Measurements from ENCODE around the gene ADGRD2.

ADGRD2 gene

DNA sequence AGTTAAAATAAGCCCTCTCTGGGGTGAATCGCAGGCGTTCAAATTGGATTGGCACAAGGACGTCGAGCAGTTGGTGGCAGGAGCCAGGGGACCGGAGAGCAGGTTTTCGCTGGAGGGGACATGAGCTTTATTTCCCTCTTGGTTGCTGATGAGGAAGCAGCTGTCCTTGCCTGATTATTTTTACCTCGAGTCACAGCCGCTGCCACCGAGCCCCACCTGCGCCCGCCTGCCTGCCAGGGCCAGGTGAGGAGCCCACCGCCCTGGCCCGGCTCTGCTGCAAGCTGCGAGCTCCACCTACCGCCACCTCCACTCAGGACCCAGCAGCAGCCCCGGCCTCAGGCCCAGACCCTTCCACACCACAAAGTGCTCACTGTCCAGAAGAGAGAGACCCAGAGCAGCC is 9.0 kb upstream of the ADGRD2 start:
- in situ Hi-C loops (cut with HindIII; ENCODE audit: low pct_unique_long_range_greater_than_20kb, low sequenced_read_pairs) = no loop called here
- TF ChIP-seq JUND (IDR thresholded peaks at IDR 0.05; ENCODE audit: low read depth) = no peak

DNA sequence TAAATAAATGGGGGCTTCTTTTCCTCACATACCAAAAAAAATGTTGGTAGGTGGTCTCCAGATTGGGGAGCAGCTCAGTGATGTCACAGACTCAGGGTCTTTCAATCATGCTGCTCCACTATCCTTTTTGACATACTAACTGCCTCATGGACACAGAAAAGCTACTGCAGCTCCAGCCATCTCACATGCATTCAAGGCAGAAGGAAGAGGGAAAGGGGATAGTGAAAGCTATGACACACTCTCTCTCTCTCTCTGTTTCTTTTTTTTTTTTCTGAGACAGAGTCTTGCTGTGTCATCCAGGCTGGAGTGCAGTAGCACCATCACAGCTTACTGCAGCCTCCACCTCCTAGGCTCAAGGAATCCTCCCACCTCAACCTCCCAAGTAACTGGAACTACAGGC is 7.9 kb upstream of the ADGRD2 start:
- TF ChIP-seq JUND (IDR thresholded peaks at IDR 0.05; ENCODE audit: low read depth) = no peak
- in situ Hi-C loops (cut with HindIII; ENCODE audit: low pct_unique_long_range_greater_than_20kb, low sequenced_read_pairs) = no loop called here
- no peak for DNase-seq (ENCODE audit: low read depth in 1 of 2, low spot score in 1 of 2)

More for the DNA sequence above, 9.0 kb upstream of the ADGRD2 start:
- no peak for DNase-seq (ENCODE audit: low read depth in 1 of 2, low spot score in 1 of 2)

DNA sequence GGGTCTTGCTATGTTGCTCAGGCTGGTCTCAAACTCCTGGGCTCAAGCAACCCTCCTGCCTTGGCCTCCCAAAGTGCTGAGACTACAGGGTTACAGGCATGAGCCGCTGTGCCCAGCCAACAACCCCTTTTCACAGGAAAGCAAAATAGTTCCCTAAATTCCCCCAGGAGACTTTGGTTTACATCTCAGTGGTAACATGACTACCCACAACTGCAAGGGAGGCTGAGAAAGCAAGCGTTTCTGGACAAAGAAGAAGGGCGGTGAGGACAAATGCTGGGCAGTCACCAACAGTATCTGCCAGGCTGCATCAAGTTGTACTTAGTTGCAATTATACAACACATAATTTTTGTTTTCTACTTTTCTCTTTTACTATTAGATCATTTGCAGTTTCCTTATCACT is 7.4 kb upstream of the ADGRD2 start:
- TF ChIP-seq JUND (IDR thresholded peaks at IDR 0.05; ENCODE audit: low read depth) = no peak
- in situ Hi-C loops (cut with HindIII; ENCODE audit: low pct_unique_long_range_greater_than_20kb, low sequenced_read_pairs) = no loop called here
- DNase-seq (ENCODE audit: low read depth in 1 of 2, low spot score in 1 of 2) = no peak

DNA sequence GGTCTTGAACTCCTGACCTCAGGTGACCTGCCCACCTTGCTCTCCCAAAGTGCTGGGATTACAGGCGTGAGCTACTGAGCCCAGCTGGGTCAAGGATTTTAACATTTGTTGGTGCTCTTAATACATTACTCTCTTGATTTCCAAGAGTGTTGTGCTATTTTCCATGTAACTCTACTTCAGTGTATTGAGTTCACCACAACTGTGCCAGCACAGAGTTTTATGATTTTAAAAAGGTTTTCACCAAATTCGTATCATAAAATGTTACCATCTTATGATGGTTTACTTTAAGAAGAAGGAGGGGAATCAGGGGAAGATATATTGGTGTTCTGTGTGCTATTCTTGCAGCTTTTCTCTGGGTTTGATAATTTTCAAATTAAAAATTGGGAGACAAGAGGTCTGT is 6.6 kb upstream of the ADGRD2 start:
- in situ Hi-C loops (cut with HindIII; ENCODE audit: low pct_unique_long_range_greater_than_20kb, low sequenced_read_pairs) = no loop called here
- no peak for TF ChIP-seq JUND (IDR thresholded peaks at IDR 0.05; ENCODE audit: low read depth)
- DNase-seq (ENCODE audit: low read depth in 1 of 2, low spot score in 1 of 2) = no peak

DNA sequence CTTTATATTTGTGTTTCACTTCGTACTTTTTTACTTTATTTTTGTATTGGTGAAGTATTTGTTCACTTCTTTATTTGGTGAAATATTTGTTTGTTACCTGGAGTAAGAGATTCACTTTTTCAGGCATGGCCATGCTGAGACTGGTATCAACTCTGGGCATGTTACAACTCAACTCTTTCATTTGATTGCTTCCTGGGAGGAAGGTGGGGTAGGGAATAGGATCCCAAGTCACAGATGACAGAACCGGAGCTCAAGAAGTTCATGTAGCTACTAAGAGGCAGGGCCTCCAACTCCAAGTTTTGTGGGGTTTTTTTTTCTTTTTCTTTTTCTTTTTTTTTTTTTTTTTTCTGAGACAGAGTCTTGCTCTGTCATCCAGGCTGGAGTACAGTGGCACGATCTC is 6.1 kb upstream of the ADGRD2 start:
- in situ Hi-C loops (cut with HindIII; ENCODE audit: low pct_unique_long_range_greater_than_20kb, low sequenced_read_pairs) = no loop called here
- DNase-seq (ENCODE audit: low read depth in 1 of 2, low spot score in 1 of 2) = no peak
- no peak for TF ChIP-seq JUND (IDR thresholded peaks at IDR 0.05; ENCODE audit: low read depth)

DNA sequence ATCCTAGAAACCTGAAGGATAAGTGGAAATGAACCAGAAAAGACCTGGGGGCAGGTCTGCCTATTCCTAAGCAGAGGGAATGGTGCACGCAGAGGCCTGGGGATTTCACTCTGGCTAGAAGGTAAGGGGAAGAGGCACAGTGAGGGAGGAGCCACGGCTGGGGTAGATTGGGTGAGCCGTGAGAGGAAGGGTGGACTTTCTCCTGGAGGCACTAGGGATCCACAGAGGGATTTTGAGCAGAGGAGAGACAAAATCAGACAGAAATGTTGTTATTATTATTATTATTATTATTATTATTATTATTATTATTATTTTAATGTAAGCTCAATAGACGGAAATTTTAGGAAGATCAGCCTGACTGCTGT is 3.0 kb upstream of the ADGRD2 start:
- no peak for DNase-seq (ENCODE audit: low read depth in 1 of 2, low spot score in 1 of 2)
- no peak for TF ChIP-seq JUND (IDR thresholded peaks at IDR 0.05; ENCODE audit: low read depth)
- in situ Hi-C loops (cut with HindIII; ENCODE audit: low pct_unique_long_range_greater_than_20kb, low sequenced_read_pairs) = no loop called here

DNA sequence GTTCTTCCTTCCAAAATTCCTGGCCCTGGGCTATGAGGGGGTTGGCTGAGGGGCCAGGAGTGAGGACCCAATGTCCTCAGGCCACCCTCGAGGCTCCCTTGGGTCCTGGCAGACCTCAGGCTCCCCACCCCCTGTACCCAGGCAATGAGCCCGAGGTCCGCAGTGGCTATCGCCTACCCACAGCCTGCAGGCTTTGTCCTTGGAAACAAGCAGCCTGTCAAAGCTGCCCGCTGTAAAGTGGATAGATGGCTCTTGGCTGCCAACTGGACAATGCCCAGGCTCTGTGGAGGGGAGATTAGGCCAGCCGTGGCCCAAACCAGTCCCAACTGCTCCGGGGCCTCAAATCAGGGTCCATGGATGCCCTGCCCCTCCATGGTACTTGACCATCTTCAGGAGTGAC is 2.2 kb upstream of the ADGRD2 start:
- in situ Hi-C loops (cut with HindIII; ENCODE audit: low pct_unique_long_range_greater_than_20kb, low sequenced_read_pairs) = no loop called here
- no peak for TF ChIP-seq JUND (IDR thresholded peaks at IDR 0.05; ENCODE audit: low read depth)
- no peak for DNase-seq (ENCODE audit: low read depth in 1 of 2, low spot score in 1 of 2)

DNA sequence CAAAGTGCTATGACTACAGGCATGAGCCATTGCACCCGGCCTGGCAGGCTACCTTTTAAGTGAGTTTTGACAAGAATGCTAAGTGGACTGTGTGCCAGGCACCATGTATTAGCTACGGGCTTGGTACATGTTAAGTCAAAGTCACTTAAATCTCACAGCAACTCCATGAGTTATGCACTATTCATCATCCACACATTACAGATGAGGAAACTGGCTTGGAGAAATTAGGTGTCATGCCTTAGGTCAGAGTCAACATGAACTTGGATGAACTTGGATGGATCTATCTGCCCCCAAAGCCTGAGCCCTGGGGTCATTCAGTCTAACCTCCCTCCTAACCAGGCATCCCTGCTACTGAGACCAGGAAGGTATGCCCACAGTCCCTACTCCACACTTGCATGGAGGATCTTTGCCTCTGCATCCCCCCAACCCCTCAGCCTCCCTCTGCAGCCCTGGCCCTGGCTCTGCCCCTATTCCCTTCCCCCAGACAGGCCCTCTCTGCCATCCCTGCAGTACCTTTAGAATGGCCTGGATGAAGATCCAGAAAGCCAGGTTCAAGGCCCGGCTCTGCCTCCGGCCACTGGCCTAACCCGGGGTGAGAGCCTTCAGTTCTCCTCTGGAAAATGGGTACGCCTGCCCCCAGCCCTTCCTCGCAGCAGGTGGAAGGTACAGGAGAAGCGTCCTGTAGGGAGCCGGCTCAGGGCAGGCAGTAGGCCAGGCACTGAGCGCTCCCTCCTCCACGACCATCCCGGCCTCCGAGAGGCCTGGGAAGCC is 685 bp upstream of the ADGRD2 start:
- DNase-seq (ENCODE audit: low read depth in 1 of 2, low spot score in 1 of 2) = no peak
- in situ Hi-C loops (cut with HindIII; ENCODE audit: low pct_unique_long_range_greater_than_20kb, low sequenced_read_pairs) = no loop called here
- no peak for TF ChIP-seq JUND (IDR thresholded peaks at IDR 0.05; ENCODE audit: low read depth)

DNA sequence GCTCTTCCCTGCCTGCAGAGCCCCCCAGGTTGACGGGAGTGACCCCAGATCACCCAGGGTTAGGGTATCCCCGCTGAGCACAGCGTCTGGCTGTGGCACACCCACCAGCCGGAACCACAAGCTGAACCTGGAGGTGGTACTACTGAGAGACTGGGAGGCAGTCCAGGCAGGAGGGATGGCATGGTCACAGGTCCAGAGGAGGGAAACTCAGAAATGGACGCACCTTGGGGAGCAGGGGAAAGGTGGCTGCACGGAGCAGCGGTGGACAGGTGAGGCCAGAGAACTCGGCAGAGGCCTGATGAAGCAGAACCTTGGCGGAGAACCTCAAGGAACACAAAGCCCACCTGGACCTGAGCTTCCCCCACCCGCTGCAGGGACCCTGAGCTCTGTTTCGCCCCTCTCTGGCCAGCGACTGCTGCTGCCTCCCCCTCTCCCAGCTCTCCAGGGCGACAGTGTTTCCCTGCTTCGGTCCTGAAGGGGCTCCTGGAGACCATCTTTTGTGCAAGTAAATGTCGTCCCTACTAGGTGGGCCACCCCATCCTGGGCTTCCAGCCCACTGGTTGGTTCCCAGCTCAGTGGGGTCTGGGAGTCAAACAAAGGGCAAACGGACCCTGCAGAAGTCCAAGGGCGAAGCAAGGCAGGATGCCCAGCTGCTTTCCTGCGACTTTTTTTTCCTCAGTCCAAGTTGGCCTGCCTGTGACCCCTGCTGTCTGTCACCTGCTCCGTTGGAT is 845 bp downstream of the ADGRD2 start:
- TF ChIP-seq JUND (IDR thresholded peaks at IDR 0.05; ENCODE audit: low read depth) = no peak
- in situ Hi-C loops (cut with HindIII; ENCODE audit: low pct_unique_long_range_greater_than_20kb, low sequenced_read_pairs) = no loop called here
- DNase-seq (ENCODE audit: low read depth in 1 of 2, low spot score in 1 of 2) = no peak

DNA sequence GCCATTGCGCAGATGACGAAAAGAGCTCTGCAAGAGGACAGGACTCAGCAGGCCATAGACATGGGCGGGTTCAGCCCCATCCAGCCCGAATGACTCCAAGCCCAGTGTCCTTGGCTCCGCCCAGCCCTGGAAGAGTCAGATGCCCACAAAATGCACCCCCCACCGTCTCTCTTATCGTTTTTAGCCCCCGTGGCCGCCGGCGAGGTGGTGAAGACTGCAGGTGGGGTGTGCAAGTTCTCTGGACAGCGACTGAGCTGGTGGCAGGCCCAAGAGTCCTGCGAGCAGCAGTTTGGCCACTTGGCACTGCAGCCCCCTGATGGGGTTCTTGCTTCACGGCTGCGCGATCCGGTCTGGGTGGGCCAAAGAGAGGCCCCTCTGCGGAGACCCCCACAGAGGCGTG is 2.1 kb downstream of the ADGRD2 start:
- DNase-seq (ENCODE audit: low read depth in 1 of 2, low spot score in 1 of 2) = no peak
- in situ Hi-C loops (cut with HindIII; ENCODE audit: low pct_unique_long_range_greater_than_20kb, low sequenced_read_pairs) = no loop called here
- no peak for TF ChIP-seq JUND (IDR thresholded peaks at IDR 0.05; ENCODE audit: low read depth)

DNA sequence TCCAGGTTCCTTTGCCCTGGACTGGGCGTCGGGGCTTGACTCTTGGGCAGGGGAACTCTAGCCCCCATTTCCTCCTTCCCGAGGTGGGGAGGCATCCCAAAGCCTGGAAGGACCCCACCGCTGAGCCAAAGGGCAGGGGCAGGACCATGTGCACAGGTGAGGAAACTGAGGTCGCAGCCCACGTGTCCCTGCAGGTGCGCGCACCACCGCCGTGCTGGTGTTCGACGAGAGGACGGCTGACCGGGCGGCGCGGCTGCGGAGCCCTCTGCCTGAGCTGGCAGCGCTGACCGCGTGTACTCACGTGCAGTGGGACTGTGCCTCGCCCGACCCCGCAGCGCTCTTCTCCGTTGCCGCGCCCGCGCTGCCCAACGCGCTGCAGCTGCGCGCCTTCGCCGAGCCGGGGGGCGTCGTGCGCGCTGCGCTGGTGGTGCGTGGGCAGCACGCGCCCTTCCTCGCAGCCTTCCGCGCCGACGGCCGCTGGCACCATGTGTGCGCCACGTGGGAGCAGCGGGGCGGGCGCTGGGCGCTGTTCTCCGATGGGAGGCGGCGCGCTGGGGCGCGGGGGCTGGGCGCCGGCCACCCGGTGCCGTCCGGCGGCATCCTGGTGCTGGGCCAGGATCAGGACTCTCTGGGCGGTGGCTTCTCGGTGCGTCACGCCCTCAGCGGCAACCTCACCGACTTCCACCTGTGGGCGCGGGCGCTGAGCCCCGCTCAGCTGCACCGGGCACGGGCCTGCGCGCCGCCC is 2.8 kb downstream of the ADGRD2 start:
- no peak for TF ChIP-seq JUND (IDR thresholded peaks at IDR 0.05; ENCODE audit: low read depth)
- DNase-seq (ENCODE audit: low read depth in 1 of 2, low spot score in 1 of 2) = no peak
- in situ Hi-C loops (cut with HindIII; ENCODE audit: low pct_unique_long_range_greater_than_20kb, low sequenced_read_pairs) = no loop called here

DNA sequence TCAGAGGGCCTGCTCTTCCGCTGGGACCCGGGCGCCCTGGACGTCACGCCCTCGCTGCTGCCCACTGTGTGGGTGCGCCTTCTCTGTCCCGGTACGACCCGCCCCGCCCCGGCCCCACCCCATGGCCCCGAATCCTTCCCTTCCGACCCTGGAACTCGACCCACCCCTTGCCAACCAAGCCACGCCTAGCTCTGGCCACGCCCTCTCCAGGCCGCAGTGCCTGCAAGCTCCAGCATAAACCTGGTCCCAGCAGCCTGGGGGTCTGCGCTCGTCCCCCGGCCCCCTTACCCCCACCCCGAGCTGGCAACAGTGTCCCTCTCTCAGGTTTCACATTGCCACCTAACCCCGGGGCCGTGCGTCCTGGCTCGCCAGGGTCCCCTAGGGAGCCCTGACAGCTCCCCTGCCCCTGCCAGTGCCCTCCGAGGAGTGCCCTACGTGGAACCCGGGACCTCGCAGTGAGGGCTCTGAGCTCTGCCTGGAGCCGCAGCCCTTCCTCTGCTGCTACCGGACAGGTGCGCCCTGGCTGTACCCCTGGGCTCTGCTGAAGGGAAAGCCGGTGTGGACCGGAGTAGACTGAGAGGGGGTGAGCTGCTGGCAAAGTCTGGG is 3.4 kb downstream of the ADGRD2 start:
- in situ Hi-C loops (cut with HindIII; ENCODE audit: low pct_unique_long_range_greater_than_20kb, low sequenced_read_pairs) = no loop called here
- no peak for DNase-seq (ENCODE audit: low read depth in 1 of 2, low spot score in 1 of 2)
- TF ChIP-seq JUND (IDR thresholded peaks at IDR 0.05; ENCODE audit: low read depth) = no peak

DNA sequence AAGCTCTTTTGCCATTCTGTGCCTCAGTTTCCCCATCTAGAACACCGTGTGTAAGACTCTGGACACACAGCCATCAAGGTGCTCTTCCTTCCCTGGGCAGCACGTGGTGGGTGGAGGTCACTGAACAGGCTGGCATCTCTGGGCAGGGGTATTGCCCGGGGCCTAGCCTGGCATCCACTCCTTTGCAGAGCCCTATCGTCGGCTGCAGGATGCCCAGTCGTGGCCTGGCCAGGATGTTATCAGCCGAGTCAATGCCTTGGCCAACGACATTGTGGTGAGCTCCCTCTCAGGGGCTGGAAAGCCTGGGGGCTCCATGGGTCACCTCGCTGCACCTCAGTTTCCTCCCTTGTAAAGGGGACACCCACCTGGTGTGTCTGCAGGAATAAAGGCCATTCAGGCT is 4.0 kb downstream of the ADGRD2 start:
- DNase-seq (ENCODE audit: low read depth in 1 of 2, low spot score in 1 of 2) = no peak
- TF ChIP-seq JUND (IDR thresholded peaks at IDR 0.05; ENCODE audit: low read depth) = no peak
- in situ Hi-C loops (cut with HindIII; ENCODE audit: low pct_unique_long_range_greater_than_20kb, low sequenced_read_pairs) = no loop called here

All from T47D (cell line).